ENCODE results near the gene TMCC1. TPM values are rescaled to one million over a fixed set of nuclear protein-coding genes. Genes with fewer than 3 reads are reported as not detected.
"Not testable (repeated sequence)": the region's sequence is repeated elsewhere in the genome, so short reads cannot be mapped to it uniquely, and the experiment has no call there.

Gene TMCC1
- total RNA-seq, 1 experiment from 2014 or later, result 8.7 TPM

GRCh38 chr3:129727707-129728106, 165.8 kb downstream of the TMCC1 start:
- no peak for DNase-seq (ENCODE audit: low read depth)

GRCh38 chr3:129723558-129724324, 169.8 kb downstream of the TMCC1 start:
- peak; percentile 45 for DNase-seq (ENCODE audit: low read depth)

- DNase-seq (ENCODE audit: low read depth), result no peak
Measured at GRCh38 chr3:129722527-129722926, 171.0 kb downstream of the TMCC1 start.

- DNase-seq (ENCODE audit: low read depth), result no peak
Measured at GRCh38 chr3:129718201-129718600, 175.3 kb downstream of the TMCC1 start.

- DNase-seq (ENCODE audit: low read depth), result no peak
Measured at GRCh38 chr3:129715854-129716253, 177.7 kb downstream of the TMCC1 start.

GRCh38 chr3:129708328-129708861, 185.1 kb downstream of the TMCC1 start:
- DNase-seq (ENCODE audit: low read depth), result no peak

- DNase-seq (ENCODE audit: low read depth), result no peak
Measured at GRCh38 chr3:129705274-129705673, 188.2 kb downstream of the TMCC1 start.

GRCh38 chr3:129703913-129704312, 189.6 kb downstream of the TMCC1 start:
- no peak for DNase-seq (ENCODE audit: low read depth)

- DNase-seq (ENCODE audit: low read depth), result no peak
Measured at GRCh38 chr3:129702934-129703712, 190.4 kb downstream of the TMCC1 start.

GRCh38 chr3:129701161-129701560, 192.3 kb downstream of the TMCC1 start:
- no peak for DNase-seq (ENCODE audit: low read depth)

GRCh38 chr3:129699612-129700011, 193.9 kb downstream of the TMCC1 start:
- DNase-seq (ENCODE audit: low read depth), result no peak

GRCh38 chr3:129699199-129699598, 194.3 kb downstream of the TMCC1 start:
- DNase-seq (ENCODE audit: low read depth), result no peak

- DNase-seq (ENCODE audit: low read depth), result no peak
Measured at GRCh38 chr3:129697229-129697969, 196.1 kb downstream of the TMCC1 start.

GRCh38 chr3:129696430-129696829, 197.1 kb downstream of the TMCC1 start:
- not testable (repeated sequence) for DNase-seq (ENCODE audit: low read depth)

- no peak for DNase-seq (ENCODE audit: low read depth)
Measured at GRCh38 chr3:129695230-129695629, 198.3 kb downstream of the TMCC1 start.

- no peak for DNase-seq (ENCODE audit: low read depth)
Measured at GRCh38 chr3:129694228-129694627, 199.3 kb downstream of the TMCC1 start.

GRCh38 chr3:129692743-129693142, 200.8 kb downstream of the TMCC1 start:
- no peak for DNase-seq (ENCODE audit: low read depth)

GRCh38 chr3:129690963-129691362, 202.5 kb downstream of the TMCC1 start:
- no peak for DNase-seq (ENCODE audit: low read depth)

GRCh38 chr3:129690406-129690805, 203.1 kb downstream of the TMCC1 start:
- peak; percentile 69 for DNase-seq (ENCODE audit: low read depth)

GRCh38 chr3:129689036-129689435, 204.5 kb downstream of the TMCC1 start:
- DNase-seq (ENCODE audit: low read depth), result no peak

- no peak for DNase-seq (ENCODE audit: low read depth)
Measured at GRCh38 chr3:129688271-129688895, 205.1 kb downstream of the TMCC1 start.
